Smooth muscle cell (in vitro differentiated cells): ENCODE measurements around the gene TNFRSF11A. TPM values are rescaled to one million over a fixed set of nuclear protein-coding genes. Genes with fewer than 3 reads are reported as not detected.

ENCODE experiments used
- DNase-seq: peaks from one replicate; lab custom pipeline; 2025; ENCODE audit not compliant: unreplicated experiment; lab: John Stamatoyannopoulos, UW
- H2AFZ ChIP-seq: fragments of 200-600 bp; sonication (generic); 2 replicates; pipeline ENCODE4 v1.6.0; 2016; ENCODE audit warnings: antibody characterized with exemption, low read depth, mild to moderate bottlenecking
- H3F3A ChIP-seq: fragments of 200-600 bp; sonication (generic); 2 replicates; pipeline ENCODE4 v1.6.0; 2017; ENCODE audit warnings: antibody characterized with exemption, low read depth
- H3K27ac ChIP-seq: fragments of 200-600 bp; sonication (generic); 2 replicates; pipeline ENCODE4 v1.5.1; 2016; ENCODE audit warnings: low read depth, mild to moderate bottlenecking
- H3K27me3 ChIP-seq: fragments of 200-600 bp; sonication (generic); 2 replicates; pipeline ENCODE4 v1.6.1; 2016; ENCODE audit warnings: low read depth, mild to moderate bottlenecking
- H3K36me3 ChIP-seq: fragments of 200-600 bp; sonication (generic); 2 replicates; pipeline ENCODE4 v1.5.1; 2016; ENCODE audit warnings: low read depth
- H3K4me1 ChIP-seq: fragments of 200-600 bp; sonication (generic); 2 replicates; pipeline ENCODE4 v1.5.1; 2016; ENCODE audit warnings: low read depth
- H3K4me2 ChIP-seq: fragments of 200-600 bp; sonication (generic); 2 replicates; pipeline ENCODE4 v1.6.0; 2016; ENCODE audit warnings: mild to moderate bottlenecking
- H3K4me3 ChIP-seq: fragments of 200-600 bp; sonication (generic); 2 replicates; pipeline ENCODE4 v1.5.1; 2016; ENCODE audit warnings: mild to moderate bottlenecking
- H3K79me2 ChIP-seq: fragments of 200-600 bp; sonication (generic); 2 replicates; pipeline ENCODE4 v1.6.0; 2016; ENCODE audit warnings: low read depth, mild to moderate bottlenecking
- H3K9ac ChIP-seq: fragments of 200-600 bp; sonication (generic); 2 replicates; pipeline ENCODE4 v1.6.0; 2016; ENCODE audit warnings: low read depth
- H3K9me3 ChIP-seq: fragments of 200-600 bp; sonication (generic); replicated peaks from 2 replicates; pipeline ENCODE4 v1.5.1; 2016; ENCODE audit warnings: low read depth
- H4K20me1 ChIP-seq: fragments of 200-600 bp; sonication (generic); 2 replicates; pipeline ENCODE4 v1.6.0; 2016; ENCODE audit warnings: low read depth
- WGBS: methylation state at CpG from one replicate; pipeline ENCODE4 v1.1.7; 2016; ENCODE audit warnings: low lambda C conversion rate; 5-methylcytosine and 5-hydroxymethylcytosine counted together
- polyA plus RNA-seq: library from polyadenylated mRNA; unstranded; fragments of >200 nt; fragmentation: Nextera tagmentation; extraction: Ambion mirVana; gene quantifications from 2 replicates; pipeline ENCODE4 v1.2.1, GENCODE V29; 2016
- total RNA-seq: library from RNA; depleted of rRNA; stranded (reverse); fragments of >200 nt; gene quantifications from 2 replicates; pipeline ENCODE4 v1.2.3, GENCODE V29; 2014
- TF ChIP-seq, protein P1 (sequence below): fragments of 200-600 bp; sonication (generic); IDR thresholded peaks from 2 replicates; pipeline ENCODE4 v1.5.1; 2017; ENCODE audit warnings: borderline replicate concordance, mild to moderate bottlenecking, antibody characterized with exemption; ENCODE audit not compliant: insufficient read depth, poor library complexity, severe bottlenecking

TNFRSF11A gene
- total and polyA plus RNA-seq, 2 experiments from 2014 or later, result under 0.01 TPM; not detected in 1

- Histone ChIP-seq H3K9ac (no peak overlapping the region), H3F3A (no peaks in the 10 kb centered on the region), H2AFZ (no peak overlapping the region), H3K4me1 (no peaks in the 10 kb centered on the region), H3K4me2 (no peak overlapping the region), H3K36me3 (no peaks in the 10 kb centered on the region), H3K79me2 (no peaks in the 10 kb centered on the region), H3K9me3 (no peaks in the 10 kb centered on the region), H3K27ac (no peak overlapping the region), H3K4me3 (no peak overlapping the region), H3K27me3 (peaks cover 66% of the 10 kb centered on the region), H4K20me1 (no peaks in the 10 kb centered on the region)
- 94% methylated on average over 3 of the region's 3 CpGs for WGBS
- TF ChIP-seq, protein P1, sequence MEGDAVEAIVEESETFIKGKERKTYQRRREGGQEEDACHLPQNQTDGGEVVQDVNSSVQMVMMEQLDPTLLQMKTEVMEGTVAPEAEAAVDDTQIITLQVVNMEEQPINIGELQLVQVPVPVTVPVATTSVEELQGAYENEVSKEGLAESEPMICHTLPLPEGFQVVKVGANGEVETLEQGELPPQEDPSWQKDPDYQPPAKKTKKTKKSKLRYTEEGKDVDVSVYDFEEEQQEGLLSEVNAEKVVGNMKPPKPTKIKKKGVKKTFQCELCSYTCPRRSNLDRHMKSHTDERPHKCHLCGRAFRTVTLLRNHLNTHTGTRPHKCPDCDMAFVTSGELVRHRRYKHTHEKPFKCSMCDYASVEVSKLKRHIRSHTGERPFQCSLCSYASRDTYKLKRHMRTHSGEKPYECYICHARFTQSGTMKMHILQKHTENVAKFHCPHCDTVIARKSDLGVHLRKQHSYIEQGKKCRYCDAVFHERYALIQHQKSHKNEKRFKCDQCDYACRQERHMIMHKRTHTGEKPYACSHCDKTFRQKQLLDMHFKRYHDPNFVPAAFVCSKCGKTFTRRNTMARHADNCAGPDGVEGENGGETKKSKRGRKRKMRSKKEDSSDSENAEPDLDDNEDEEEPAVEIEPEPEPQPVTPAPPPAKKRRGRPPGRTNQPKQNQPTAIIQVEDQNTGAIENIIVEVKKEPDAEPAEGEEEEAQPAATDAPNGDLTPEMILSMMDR, result no peak
- DNase-seq, result no peak
Observed at GRCh38 chr18:62396381-62396780, 71.3 kb downstream of the TNFRSF11A start.

GRCh38 chr18:62396967-62397366 is 71.9 kb downstream of the TNFRSF11A start:
- H3K27ac ChIP-seq, result no peak overlapping the region
- no peak overlapping the region for H3K4me2 ChIP-seq
- no peak overlapping the region for H3K4me3 ChIP-seq
- H3K79me2 ChIP-seq, result no peaks in the 10 kb centered on the region
- H3K4me1 ChIP-seq, result no peaks in the 10 kb centered on the region
- no peak overlapping the region for H2AFZ ChIP-seq
- H4K20me1 ChIP-seq, result no peaks in the 10 kb centered on the region
- no peaks in the 10 kb centered on the region for H3F3A ChIP-seq
- DNase-seq, result no peak
- WGBS, result 72% methylated on average over 3 of the region's 3 CpGs
- TF ChIP-seq, protein P1, result no peak
- H3K9me3 ChIP-seq, result no peaks in the 10 kb centered on the region
- peaks cover 71% of the 10 kb centered on the region for H3K27me3 ChIP-seq
- no peaks in the 10 kb centered on the region for H3K36me3 ChIP-seq
- no peak overlapping the region for H3K9ac ChIP-seq

GRCh38 chr18:62398291-62398690 is 73.2 kb downstream of the TNFRSF11A start:
- no peak overlapping the region for H2AFZ ChIP-seq
- H3K27me3 ChIP-seq, result peaks cover 72% of the 10 kb centered on the region
- no peaks in the 10 kb centered on the region for H3K4me1 ChIP-seq
- no peaks in the 10 kb centered on the region for H3K79me2 ChIP-seq
- no peak overlapping the region for H3K4me3 ChIP-seq
- H4K20me1 ChIP-seq, result no peaks in the 10 kb centered on the region
- H3K9ac ChIP-seq, result no peak overlapping the region
- TF ChIP-seq, protein P1, result no peak
- no peaks in the 10 kb centered on the region for H3K36me3 ChIP-seq
- H3K27ac ChIP-seq, result no peak overlapping the region
- H3K4me2 ChIP-seq, result no peak overlapping the region
- no peak for DNase-seq
- no peaks in the 10 kb centered on the region for H3F3A ChIP-seq
- 93% methylated on average over 6 of the region's 6 CpGs for WGBS
- H3K9me3 ChIP-seq, result no peaks in the 10 kb centered on the region

DNA sequence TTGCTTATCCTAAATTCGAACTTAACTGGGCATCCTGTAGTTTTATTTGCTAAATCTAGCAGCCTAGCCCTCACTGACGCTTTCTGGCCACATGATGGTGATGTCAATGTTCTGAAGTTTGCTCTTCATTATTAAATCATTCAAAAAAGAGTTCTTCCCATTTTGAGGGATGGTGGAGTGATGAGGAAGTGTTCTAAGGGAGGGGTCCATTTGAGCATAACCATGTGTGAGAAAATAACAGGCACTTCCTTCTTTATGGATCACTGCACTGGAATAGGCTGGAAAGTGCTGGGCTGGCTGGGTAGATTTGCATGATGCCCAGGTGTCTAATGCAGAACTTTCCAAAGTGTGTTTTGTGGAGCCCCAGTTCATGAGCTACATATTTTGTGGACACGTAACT is 74.2 kb downstream of the TNFRSF11A start:
- 80% methylated on average over 3 of the region's 3 CpGs for WGBS
- TF ChIP-seq, protein P1, result no peak
- Histone ChIP-seq H2AFZ (no peak overlapping the region), H3K4me3 (no peak overlapping the region), H3K9ac (no peak overlapping the region), H3K4me1 (no peaks in the 10 kb centered on the region), H3K27me3 (peaks cover 64% of the 10 kb centered on the region), H3K9me3 (no peaks in the 10 kb centered on the region), H3F3A (no peaks in the 10 kb centered on the region), H3K4me2 (no peak overlapping the region), H4K20me1 (no peaks in the 10 kb centered on the region), H3K79me2 (no peaks in the 10 kb centered on the region), H3K27ac (no peak overlapping the region), H3K36me3 (no peaks in the 10 kb centered on the region)
- no peak for DNase-seq
